GM18867 (cell line): Measurements from ENCODE around the gene FSTL1.

Experiments
- ATAC-seq: cut with Tn5 transposase; IDR thresholded peaks from one replicate; pipeline ENCODE4 v1.9.1; 2021; ENCODE audit warnings: mild to moderate bottlenecking, moderate library complexity; ENCODE audit not compliant: unreplicated experiment

The FSTL1 gene

GRCh38 chr3:120364101-120364500 lies 86.7 kb downstream of the FSTL1 start:
- ATAC-seq = no peak

GRCh38 chr3:120357807-120358206 lies 93.0 kb downstream of the FSTL1 start:
- ATAC-seq = no peak

- ATAC-seq = peak; percentile 72
Measured at GRCh38 chr3:120355486-120355885, 95.3 kb downstream of the FSTL1 start.

- ATAC-seq = no peak
Measured at GRCh38 chr3:120353463-120353862, 97.3 kb downstream of the FSTL1 start.

- ATAC-seq = no peak
Measured at GRCh38 chr3:120352017-120352416, 98.8 kb downstream of the FSTL1 start.

GRCh38 chr3:120350401-120350941 lies 100.3 kb downstream of the FSTL1 start:
- ATAC-seq = no peak

- no peak for ATAC-seq
Measured at GRCh38 chr3:120349855-120350125, 101.0 kb downstream of the FSTL1 start.

- ATAC-seq = peak; percentile 90
Measured at GRCh38 chr3:120348991-120349854, 101.6 kb downstream of the FSTL1 start, which contains the start of gene LRRC58. LRRC58 (minus strand) TSS chr3:120349354; CDS start chr3:120349243, 111 bp downstream.

GRCh38 chr3:120348065-120348990 lies 102.5 kb downstream of the FSTL1 start:
- peak; percentile 53 for ATAC-seq

- no peak for ATAC-seq
Measured at GRCh38 chr3:120344349-120344748, 106.4 kb downstream of the FSTL1 start.
